ENCODE measurements around the gene CALM3. TPM values are rescaled to one million over a fixed set of nuclear protein-coding genes. Genes with fewer than 3 reads are reported as not detected.

Gene CALM3
- total and polyA plus RNA-seq, 3 experiments from 2014 or later = 168 to 493 (median 465) TPM

DNA sequence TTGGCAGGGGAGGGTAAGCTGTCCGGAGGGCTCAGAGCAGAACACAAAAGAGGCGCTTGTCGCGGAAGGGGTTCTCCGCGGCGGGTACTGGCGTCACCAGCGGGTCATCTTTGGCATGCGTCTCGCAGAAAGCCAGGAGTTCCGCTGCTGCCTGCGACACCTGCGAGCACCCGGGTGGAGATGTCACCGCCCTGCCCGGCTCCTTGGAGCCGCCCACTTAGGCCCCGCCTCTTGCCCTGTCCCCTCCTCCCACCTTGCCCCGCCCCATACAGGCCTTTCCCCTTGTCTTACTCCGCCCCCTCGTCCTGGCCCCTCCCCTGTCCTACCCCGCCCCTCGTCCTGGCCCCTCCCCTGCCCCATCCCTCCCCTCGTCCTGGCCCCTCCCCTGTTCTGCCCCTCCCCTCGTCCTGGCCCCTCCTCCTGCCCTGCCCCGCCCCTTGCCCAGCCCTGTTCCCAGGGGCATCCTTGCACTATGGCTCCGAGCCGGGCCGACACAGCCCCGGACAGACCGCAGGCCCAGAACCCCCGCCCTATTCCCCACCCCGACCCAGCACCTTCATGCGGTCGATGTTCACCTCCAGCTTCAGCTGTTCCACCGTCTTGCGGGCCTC, 33.0 kb downstream of the CALM3 start:
- H3K4me1 Mint-ChIP-seq = peaks cover 15 to 22% (median 21%) of the 10 kb centered on the region in 3 donors
- Histone ChIP-seq H3K27me3 (ENCODE audit: insufficient read depth, low read length, poor library complexity, severe bottlenecking) (no peaks in the 10 kb centered on the region), H3K4me1 (ENCODE audit: insufficient read depth, low read length) (peaks cover 30% of the 10 kb centered on the region), H3K27ac (ENCODE audit: low read depth, low read length) (peak overlapping the region; percentile 35), H3K9me3 (ENCODE audit: low read length) (no peaks in the 10 kb centered on the region), H3K4me3 (ENCODE audit: low read length) (peak overlapping the region; percentile 72), H3K36me3 (ENCODE audit: insufficient read depth, low read length) (no peaks in the 10 kb centered on the region)
- peak overlapping the region in 7 of 8 donors; percentile 75 to 93 (median 87) for H3K27ac Mint-ChIP-seq
- peak overlapping the region; percentile 57 to 76 (median 68) for H3K4me3 Mint-ChIP-seq
- no peaks in the 10 kb centered on the region for H3K36me3 Mint-ChIP-seq
- CTCF ChIA-PET = interaction anchor here (0.8 to 2.5 kb wide), 4 partner anchors 9 to 28 kb away, joined by 3 to 13 read pairs (median 8); no protein-coding TSS in a partner anchor
- H3K9me3 Mint-ChIP-seq = no peaks in the 10 kb centered on the region
- peak; percentile 83 to 93 (median 86) for DNase-seq
- H3K27me3 Mint-ChIP-seq = peaks cover 13 to 34% of the 10 kb centered on the region in 2 donors
- POLR2A ChIA-PET = interaction anchor here (0.6 to 0.7 kb wide), 3 partner anchors 81 to 640 kb away, joined by 3 to 4 read pairs (median 3); no protein-coding TSS in a partner anchor

GRCh38 chr19:46634656-46635218, 33.6 kb downstream of the CALM3 start:
- no peaks in the 10 kb centered on the region for H3K9me3 ChIP-seq (ENCODE audit: low read length)
- peaks cover 36% of the 10 kb centered on the region for H3K4me1 ChIP-seq (ENCODE audit: insufficient read depth, low read length)
- no peak overlapping the region for H3K27ac ChIP-seq (ENCODE audit: low read depth, low read length)
- no peaks in the 10 kb centered on the region for H3K27me3 ChIP-seq (ENCODE audit: insufficient read depth, low read length, poor library complexity, severe bottlenecking)
- no peak for DNase-seq
- Mint-ChIP-seq H3K4me1 (peaks cover 15 to 24% (median 21%) of the 10 kb centered on the region in 3 donors), H3K9me3 (no peaks in the 10 kb centered on the region), H3K4me3 (peak overlapping the region in 4 of 7 donors; percentile 4 to 73 (median 40)), H3K27ac (peak overlapping the region in 5 of 8 donors; percentile 19 to 84 (median 36)), H3K36me3 (no peaks in the 10 kb centered on the region), H3K27me3 (peaks cover 13 to 34% of the 10 kb centered on the region in 2 donors)
- POLR2A ChIA-PET = interaction anchor here (0.6 to 0.7 kb wide), 2 partner anchors 80 to 312 kb away, joined by 3 read pairs; no protein-coding TSS in a partner anchor
- no peak overlapping the region for H3K4me3 ChIP-seq (ENCODE audit: low read length)
- no peaks in the 10 kb centered on the region for H3K36me3 ChIP-seq (ENCODE audit: insufficient read depth, low read length)
- CTCF ChIA-PET = interaction anchor here (2.1 kb wide), 1 partner anchor 27 kb away, joined by 7 read pairs; the partner anchor contains the start of gene DACT3

DNA sequence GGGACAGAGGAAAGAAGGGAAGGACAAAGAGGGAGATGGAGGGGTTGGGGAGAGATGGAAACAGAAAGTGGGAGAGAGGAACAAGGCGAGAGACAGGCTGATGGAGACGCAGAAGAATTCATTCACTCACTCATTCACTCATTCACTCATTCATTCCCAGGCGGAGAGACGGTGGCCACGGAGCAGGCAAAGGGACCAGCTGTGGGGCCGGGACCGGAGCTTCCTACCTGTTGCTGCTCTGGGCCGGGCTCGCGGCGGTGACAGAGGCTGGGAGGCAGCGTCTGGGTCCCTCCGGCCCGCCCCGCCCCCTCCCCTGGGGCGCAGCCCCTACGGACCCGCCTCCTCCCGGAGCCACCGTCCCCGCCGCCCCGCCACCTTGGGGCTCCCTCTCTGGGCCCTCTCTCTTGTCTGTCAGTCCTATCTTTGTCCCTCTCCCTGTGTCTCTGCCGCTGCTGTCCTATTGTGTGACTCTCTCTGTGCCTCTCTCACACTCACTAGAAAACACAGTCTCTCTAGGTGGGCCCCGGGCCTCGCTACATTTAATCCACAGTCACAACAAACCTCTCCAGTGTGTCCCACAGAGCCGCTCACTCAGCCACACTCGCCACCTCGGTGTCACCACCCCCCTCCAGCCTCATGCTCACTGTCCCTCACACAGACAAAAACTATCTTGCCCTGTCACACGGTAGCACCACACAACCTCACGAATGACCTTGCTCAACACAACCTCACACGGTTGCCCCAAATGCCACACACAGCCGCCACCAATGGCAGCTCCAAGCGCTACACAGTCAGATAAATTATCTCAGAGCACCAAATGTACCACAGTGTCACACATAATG, 35.0 kb downstream of the CALM3 start, which contains the start of gene GNG8:
GNG8 (minus strand) TSS at position 283 of the 842 bp plus-strand sequence. CDS start 1,520 bp downstream, outside the sequence.
- POLR2A ChIA-PET = no interaction called here
- Mint-ChIP-seq H3K27ac (peak within 1 kb of the TSS in 4 of 8 donors; percentile 19 to 93 (median 50)), H3K36me3 (no peaks in the 10 kb centered on the region), H3K4me3 (peak within 1 kb of the TSS in 3 of 7 donors; percentile 33 to 76 (median 39)), H3K9me3 (no peaks in the 10 kb centered on the region), H3K4me1 (peaks cover 15 to 25% (median 21%) of the 10 kb centered on the region in 3 donors), H3K27me3 (peaks cover 18 to 35% of the 10 kb centered on the region in 2 donors)
- Histone ChIP-seq H3K27ac (ENCODE audit: low read depth, low read length) (no peak within 1 kb of the TSS), H3K4me3 (ENCODE audit: low read length) (no peak within 1 kb of the TSS), H3K4me1 (ENCODE audit: insufficient read depth, low read length) (peaks cover 37% of the 10 kb centered on the region), H3K9me3 (ENCODE audit: low read length) (no peaks in the 10 kb centered on the region), H3K27me3 (ENCODE audit: insufficient read depth, low read length, poor library complexity, severe bottlenecking) (no peaks in the 10 kb centered on the region), H3K36me3 (ENCODE audit: insufficient read depth, low read length) (no peaks in the 10 kb centered on the region)
- peak in 1 of 5 donors; percentile 39 for DNase-seq
- CTCF ChIA-PET = interaction anchor here (1.2 to 2.1 kb wide), 3 partner anchors 21 to 28 kb away, joined by 3 to 7 read pairs (median 5); partner anchors contain the start of gene DACT3

DNA sequence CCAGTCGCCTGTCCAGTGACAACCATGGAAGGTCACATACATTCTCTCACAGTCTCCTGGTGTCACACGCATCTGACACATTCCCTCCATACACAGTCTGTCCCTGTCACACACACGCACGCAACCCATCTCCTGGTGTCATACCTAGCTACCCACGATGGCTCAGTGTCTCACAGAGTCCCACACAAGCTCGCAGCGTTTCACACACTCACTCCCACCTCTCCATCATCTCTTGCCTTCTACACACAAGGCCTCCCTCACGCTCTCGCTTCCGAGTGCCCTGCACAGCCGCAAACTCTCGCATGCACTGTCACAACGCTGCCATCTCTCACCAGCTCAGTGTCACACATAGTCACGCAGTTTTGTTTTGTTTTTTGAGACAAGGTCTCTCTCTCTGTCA, 36.1 kb downstream of the CALM3 start:
- no peaks in the 10 kb centered on the region for H3K36me3 ChIP-seq (ENCODE audit: insufficient read depth, low read length)
- Mint-ChIP-seq H3K27me3 (peaks cover 24 to 32% of the 10 kb centered on the region in 2 donors), H3K27ac (no peak overlapping the region), H3K4me3 (no peak overlapping the region), H3K36me3 (no peaks in the 10 kb centered on the region), H3K4me1 (peaks cover 15 to 25% (median 21%) of the 10 kb centered on the region in 3 donors), H3K9me3 (no peaks in the 10 kb centered on the region)
- no peak overlapping the region for H3K4me3 ChIP-seq (ENCODE audit: low read length)
- H3K27me3 ChIP-seq (ENCODE audit: insufficient read depth, low read length, poor library complexity, severe bottlenecking) = no peaks in the 10 kb centered on the region
- no peak overlapping the region for H3K27ac ChIP-seq (ENCODE audit: low read depth, low read length)
- H3K9me3 ChIP-seq (ENCODE audit: low read length) = no peaks in the 10 kb centered on the region
- ChIA-PET CTCF (interaction anchor here (1.0 to 1.2 kb wide), 4 partner anchors 10 to 29 kb away, joined by 3 to 5 read pairs (median 3); no protein-coding TSS in a partner anchor), POLR2A (no interaction called here)
- no peak for DNase-seq
- H3K4me1 ChIP-seq (ENCODE audit: insufficient read depth, low read length) = peaks cover 37% of the 10 kb centered on the region

GRCh38 chr19:46639358-46640182, 38.4 kb downstream of the CALM3 start:
- no peaks in the 10 kb centered on the region for H3K9me3 Mint-ChIP-seq
- H3K4me3 Mint-ChIP-seq = peak overlapping the region in 3 of 7 donors; percentile 42 to 58 (median 50)

GRCh38 chr19:46640656-46641055, 39.5 kb downstream of the CALM3 start:
- no peaks in the 10 kb centered on the region for H3K9me3 ChIP-seq (ENCODE audit: low read length)
- peaks cover 0 to under 1% (median 0%) of the 10 kb centered on the region in 5 donors for H3K9me3 Mint-ChIP-seq
- H3K27me3 ChIP-seq (ENCODE audit: insufficient read depth, low read length, poor library complexity, severe bottlenecking) = no peaks in the 10 kb centered on the region
- ChIA-PET CTCF (interaction anchor here (1.1 to 1.4 kb wide), 2 partner anchors 64 to 109 kb away, joined by 3 to 4 read pairs; no protein-coding TSS in a partner anchor), POLR2A (no interaction called here)
- H3K4me1 ChIP-seq (ENCODE audit: insufficient read depth, low read length) = peaks cover 18% of the 10 kb centered on the region
- H3K4me3 Mint-ChIP-seq = peak overlapping the region in 3 of 7 donors; percentile 6 to 54 (median 17)
- H3K4me1 Mint-ChIP-seq = peaks cover 0 to 3% (median 0%) of the 10 kb centered on the region in 3 donors
- H3K4me3 ChIP-seq (ENCODE audit: low read length) = no peak overlapping the region
- peak overlapping the region in 1 of 8 donors; percentile 11 for H3K27ac Mint-ChIP-seq
- no peak for DNase-seq
- no peaks in the 10 kb centered on the region for H3K36me3 ChIP-seq (ENCODE audit: insufficient read depth, low read length)
- peaks cover 0 to 2% (median 0%) of the 10 kb centered on the region in 3 donors for H3K36me3 Mint-ChIP-seq
- no peak overlapping the region for H3K27ac ChIP-seq (ENCODE audit: low read depth, low read length)
- H3K27me3 Mint-ChIP-seq = peaks cover 22 to 30% of the 10 kb centered on the region in 2 donors

More at GRCh38 chr19:46639358-46640182, 38.4 kb downstream of the CALM3 start:
- ChIA-PET POLR2A (no interaction called here), CTCF (interaction anchor here (0.9 to 1.4 kb wide), 6 partner anchors 23 to 180 kb away, joined by 3 to 4 read pairs (median 3); no protein-coding TSS in a partner anchor)
- Histone ChIP-seq H3K4me3 (ENCODE audit: low read length) (peak overlapping the region; percentile 30), H3K4me1 (ENCODE audit: insufficient read depth, low read length) (peaks cover 21% of the 10 kb centered on the region), H3K27ac (ENCODE audit: low read depth, low read length) (no peak overlapping the region), H3K27me3 (ENCODE audit: insufficient read depth, low read length, poor library complexity, severe bottlenecking) (no peaks in the 10 kb centered on the region), H3K36me3 (ENCODE audit: insufficient read depth, low read length) (no peaks in the 10 kb centered on the region), H3K9me3 (ENCODE audit: low read length) (no peaks in the 10 kb centered on the region)
- H3K27me3 Mint-ChIP-seq = peaks cover 25 to 30% of the 10 kb centered on the region in 2 donors
- H3K27ac Mint-ChIP-seq = no peak overlapping the region
- H3K4me1 Mint-ChIP-seq = peaks cover 2 to 10% (median 5%) of the 10 kb centered on the region in 3 donors
- DNase-seq = no peak
- no peaks in the 10 kb centered on the region for H3K36me3 Mint-ChIP-seq

DNA sequence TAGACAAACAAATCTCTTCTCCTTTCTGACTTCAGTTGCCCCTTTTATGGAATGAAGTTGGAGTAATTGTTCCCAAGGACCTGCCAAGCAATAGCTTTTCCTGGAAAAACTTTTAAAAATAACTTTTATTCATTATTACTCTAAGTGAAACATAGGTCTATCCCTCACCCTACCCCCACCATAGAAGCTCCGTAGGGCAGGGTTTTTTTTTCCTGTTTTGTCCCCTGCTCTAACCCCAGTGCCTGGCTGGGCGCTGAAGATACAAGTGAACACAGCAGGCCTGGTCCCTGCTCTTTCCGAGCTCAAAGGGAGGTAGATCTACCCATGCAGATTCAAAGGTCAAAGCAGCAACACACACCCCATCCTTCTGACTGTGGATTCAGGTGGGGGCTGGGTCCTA, 43.6 kb downstream of the CALM3 start:
- ChIA-PET POLR2A (no interaction called here), CTCF (no interaction called here)
- H3K9me3 Mint-ChIP-seq = peaks cover 0 to 18% (median 9%) of the 10 kb centered on the region in 5 donors
- DNase-seq = no peak
- peaks cover 4 to 8% (median 7%) of the 10 kb centered on the region in 3 donors for H3K4me1 Mint-ChIP-seq
- Histone ChIP-seq H3K36me3 (ENCODE audit: insufficient read depth, low read length) (no peaks in the 10 kb centered on the region), H3K27ac (ENCODE audit: low read depth, low read length) (no peak overlapping the region), H3K4me1 (ENCODE audit: insufficient read depth, low read length) (peaks cover 1% of the 10 kb centered on the region), H3K9me3 (ENCODE audit: low read length) (no peaks in the 10 kb centered on the region), H3K4me3 (ENCODE audit: low read length) (no peak overlapping the region), H3K27me3 (ENCODE audit: insufficient read depth, low read length, poor library complexity, severe bottlenecking) (no peaks in the 10 kb centered on the region)
- H3K27ac Mint-ChIP-seq = no peak overlapping the region
- peaks cover 39 to 55% of the 10 kb centered on the region in 2 donors for H3K27me3 Mint-ChIP-seq
- H3K4me3 Mint-ChIP-seq = no peak overlapping the region
- H3K36me3 Mint-ChIP-seq = peaks cover 0 to 17% (median 1%) of the 10 kb centered on the region in 3 donors

Measured in CD8-positive, alpha-beta memory T cell (primary cell).